ENCODE data around the gene GRN. TPM values are rescaled to one million over a fixed set of nuclear protein-coding genes. Genes with fewer than 3 reads are reported as not detected.

GRN gene
- total RNA-seq, 2 donors from 2014 or later, result 343 to 466 TPM

DNA sequence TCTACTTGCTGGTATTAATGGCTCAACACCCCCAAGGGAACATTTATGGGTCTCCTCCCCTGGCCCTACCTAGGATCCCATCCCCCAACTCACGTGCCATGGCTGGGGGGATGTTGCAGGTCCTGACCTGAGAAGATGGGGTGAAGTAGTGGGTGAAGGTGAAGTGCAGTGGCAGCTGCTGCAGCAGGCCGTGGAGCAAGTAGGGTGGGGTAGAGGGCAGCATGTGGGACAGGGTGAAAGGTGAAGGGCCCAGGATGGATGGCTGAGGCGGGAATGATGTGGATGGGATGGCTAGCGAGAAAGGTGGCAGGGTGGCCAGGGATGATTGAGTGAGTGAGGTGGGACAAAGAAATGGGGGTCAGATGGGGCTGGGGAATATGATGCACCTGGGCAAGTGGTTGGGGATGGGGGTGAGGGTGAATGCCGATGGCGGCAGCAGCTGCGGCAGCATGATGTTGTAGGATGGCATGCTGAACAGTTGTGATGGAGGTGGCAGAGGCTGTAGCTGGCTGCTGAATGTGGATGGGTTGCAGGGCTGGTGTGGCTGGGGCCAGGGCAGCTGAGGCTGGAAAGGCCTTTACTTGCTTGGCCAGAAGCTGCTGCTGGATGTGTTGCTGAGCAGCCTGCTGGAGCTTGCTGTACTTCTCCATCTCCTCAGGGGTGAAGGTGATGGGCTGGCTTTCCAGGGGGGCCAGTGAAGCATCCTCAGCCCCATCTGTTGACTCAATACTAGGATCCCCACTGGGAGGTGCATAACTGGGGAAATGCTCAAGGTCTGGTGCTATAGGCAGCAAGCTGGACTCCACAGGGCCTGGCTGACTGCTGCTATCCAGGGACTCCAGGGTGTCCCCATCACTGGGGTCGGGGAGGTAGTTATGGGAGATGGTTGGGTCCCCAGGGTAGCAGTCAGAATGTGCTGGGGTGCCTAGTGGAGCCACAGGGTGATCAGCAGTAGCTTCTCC, 52.7 kb downstream of the GRN start:
- Histone ChIP-seq H3K36me3 (peaks cover 10% of the 10 kb centered on the region), H3K4me1 (no peaks in the 10 kb centered on the region), H3K27me3 (no peaks in the 10 kb centered on the region), H3K9ac (ENCODE audit: low read depth in 2 of 2, low read length in 2 of 2) (no peak overlapping the region), H3K9me3 (no peaks in the 10 kb centered on the region), H3K4me3 (no peak overlapping the region), H3K27ac (no peak overlapping the region)
- TF ChIP-seq CTCF (IDR thresholded peaks at IDR 0.05), result no peak
- DNase-seq, result no peak
- intact Hi-C loops (cut with DNase I), result no loop called here

DNA sequence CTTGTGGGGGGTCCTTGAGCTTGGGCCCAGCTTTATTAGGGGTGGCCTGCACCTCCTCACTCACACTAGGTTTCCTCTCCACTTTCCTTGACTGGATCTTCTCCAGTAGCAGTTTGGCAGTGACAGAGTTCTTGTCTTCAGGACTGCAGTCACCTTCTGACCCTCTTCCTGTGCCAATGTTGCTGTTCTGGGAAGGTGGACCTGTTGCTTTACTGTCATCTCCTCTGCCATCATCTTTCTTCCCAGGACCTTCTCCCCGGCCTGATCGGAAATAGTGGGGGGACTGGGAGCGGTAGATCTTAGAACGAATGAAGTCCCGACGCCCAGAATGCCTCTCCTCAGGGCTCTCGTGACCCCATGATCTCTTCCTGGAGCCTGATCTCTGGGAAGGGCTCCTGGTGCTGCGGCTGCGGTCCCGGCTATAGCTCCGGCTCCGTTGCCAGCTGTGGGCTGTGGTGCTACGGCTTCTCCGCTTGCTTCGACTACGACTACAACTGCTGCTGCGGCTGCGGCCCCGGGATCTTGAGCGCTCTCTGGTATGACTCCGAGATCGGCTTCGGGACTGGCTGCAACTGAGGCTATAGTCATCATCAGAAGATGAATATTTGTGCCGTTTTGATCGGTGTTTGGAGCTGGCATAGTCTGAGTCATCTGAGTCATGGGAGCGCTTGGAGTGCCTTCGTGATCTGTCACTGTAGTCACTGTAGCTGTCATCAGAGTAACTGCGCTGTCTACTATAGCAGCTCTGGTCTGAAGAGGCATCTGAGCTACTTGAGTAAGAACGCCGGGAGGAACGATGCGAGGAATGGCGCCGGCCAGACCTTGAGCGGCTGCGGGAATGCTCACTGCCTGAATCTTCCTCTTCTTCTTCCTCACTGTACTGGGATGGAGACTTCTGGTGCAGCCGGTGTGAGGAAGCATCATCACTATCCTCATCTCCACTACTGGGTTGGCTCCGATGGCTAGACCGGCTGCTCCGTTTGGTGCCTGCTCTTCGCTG, 53.9 kb downstream of the GRN start:
- peaks cover 10% of the 10 kb centered on the region for H3K36me3 ChIP-seq
- DNase-seq, result no peak

DNA sequence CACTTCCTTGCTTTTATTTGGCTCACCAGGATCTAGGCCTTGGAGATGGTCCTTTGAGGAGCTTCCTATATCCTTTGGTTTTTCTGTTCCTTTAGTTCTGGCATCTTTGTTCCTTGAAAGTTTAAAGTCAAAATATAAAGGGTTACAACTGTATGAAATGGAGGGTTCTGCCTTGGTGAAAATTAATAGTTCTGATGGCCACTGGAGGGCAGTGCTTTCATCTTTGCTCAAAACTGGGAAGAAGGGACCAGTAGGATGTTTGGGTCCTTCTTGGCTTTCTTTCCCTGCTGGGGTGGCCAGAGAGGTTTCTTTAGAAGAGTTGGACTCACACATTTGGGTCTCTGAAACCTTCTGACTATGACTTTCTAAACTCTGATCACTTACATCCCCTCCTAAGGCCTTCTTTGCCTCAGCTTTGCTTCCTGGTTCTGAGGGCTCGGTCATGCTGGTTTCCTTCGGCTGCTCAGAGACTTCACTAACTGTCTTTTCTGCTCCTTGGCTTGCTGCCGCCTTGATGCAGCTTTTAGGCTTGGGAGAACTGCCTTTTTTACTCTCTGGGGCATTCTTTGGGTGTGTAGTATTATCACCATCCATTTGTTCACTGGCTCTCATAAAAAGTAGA, 55.2 kb downstream of the GRN start:
- intact Hi-C loops (cut with DNase I), result loop anchor here (10.0 kb wide), 1 partner anchor 114 kb away; no protein-coding TSS in a partner anchor
- no peak for DNase-seq
- Histone ChIP-seq H3K4me3 (no peak overlapping the region), H3K27ac (no peak overlapping the region), H3K27me3 (no peaks in the 10 kb centered on the region), H3K4me1 (no peaks in the 10 kb centered on the region), H3K9me3 (no peaks in the 10 kb centered on the region), H3K9ac (ENCODE audit: low read depth in 2 of 2, low read length in 2 of 2) (no peak overlapping the region), H3K36me3 (peaks cover 15% of the 10 kb centered on the region)
- no peak for TF ChIP-seq CTCF (IDR thresholded peaks at IDR 0.05)

More for the DNA sequence above, 53.9 kb downstream of the GRN start:
- Histone ChIP-seq H3K9ac (ENCODE audit: low read depth in 2 of 2, low read length in 2 of 2) (no peak overlapping the region), H3K4me1 (no peaks in the 10 kb centered on the region), H3K4me3 (no peak overlapping the region), H3K9me3 (no peaks in the 10 kb centered on the region), H3K27ac (no peak overlapping the region), H3K27me3 (no peaks in the 10 kb centered on the region)
- TF ChIP-seq CTCF (IDR thresholded peaks at IDR 0.05), result no peak
- intact Hi-C loops (cut with DNase I), result no loop called here

Other genes with a start within 250 kb of the GRN start
- 10 to 100 TPM; 19.0 to 26.6 TPM for gene HDAC5, start 221.7 kb upstream of the GRN start, total RNA-seq
- 10 to 100 TPM in 1 of 2 donors, 1 to 10 TPM in 1; 2.7 to 11.5 TPM for gene HROB, start 203.4 kb upstream of the GRN start, total RNA-seq
- under 1 TPM in 1 of 2 donors, not detected in 1; 0.32 TPM for gene ASB16, start 174.6 kb upstream of the GRN start, total RNA-seq
- 10 to 100 TPM; 37.0 to 44.5 TPM for gene TMUB2, start 158.3 kb upstream of the GRN start, total RNA-seq
- 10 to 100 TPM; 65.9 to 77.3 TPM for gene ATXN7L3, start 145.4 kb upstream of the GRN start, total RNA-seq
- gene UBTF, start 125.6 kb upstream of the GRN start, total RNA-seq, result 10 to 100 TPM; 44.7 to 84.1 TPM
- gene SLC4A1, start 77.2 kb upstream of the GRN start, total RNA-seq, result under 1 TPM in 1 of 2 donors, not detected in 1; 0.27 TPM
- 1 to 10 TPM in 1 of 2 donors, under 1 TPM in 1; 0.52 to 1.4 TPM for gene RUNDC3A, start 36.7 kb upstream of the GRN start, total RNA-seq
- gene SLC25A39, start 20.5 kb upstream of the GRN start, total RNA-seq, result 100 to 1,000 TPM; 115 to 267 TPM
- gene FAM171A2, start 18.6 kb downstream of the GRN start, total RNA-seq, result under 1 TPM; 0.64 to 0.72 TPM
- gene ITGA2B, start 44.3 kb downstream of the GRN start, total RNA-seq, result under 1 TPM; 0.37 to 0.69 TPM
- 10 to 100 TPM; 30.3 to 33.9 TPM for gene GPATCH8, start 158.1 kb downstream of the GRN start, total RNA-seq
- 1 to 10 TPM in 1 of 2 donors, under 1 TPM in 1; 0.67 to 2.0 TPM for gene FZD2, start 212.2 kb downstream of the GRN start, total RNA-seq

Data from colonic mucosa (tissue), 4 donors.